OCI-LY3 (cell line): Measurements from ENCODE around the gene LSM12.

Experiments used
- H2AFZ ChIP-seq: fragments of 200-600, 300-600 bp; shearing (Covaris generic); 2 replicates; pipeline ENCODE4 v1.6.0; 2014; ENCODE audit warnings: antibody characterized with exemption, low read depth, low read length
- H3K27ac ChIP-seq: fragments of 200-600, 300-600 bp; sonication (generic); 2 replicates; pipeline ENCODE4 v1.5.1; 2014; ENCODE audit warnings: mild to moderate bottlenecking, low read length, moderate library complexity, mixed read lengths
- H3K27me3 ChIP-seq: fragments of 200-600, 300-600 bp; sonication (generic); 2 replicates; pipeline ENCODE4 v1.6.1; 2014; ENCODE audit warnings: low read depth, low read length, mixed read lengths
- H3K36me3 ChIP-seq: fragments of 200-600, 300-600 bp; sonication (generic); replicated peaks from 2 replicates; pipeline ENCODE3; 2014; ENCODE audit warnings: low read depth, low read length, mixed read lengths
- H3K4me1 ChIP-seq: fragments of 300-600, 200-600 bp; sonication (generic); 2 replicates; pipeline ENCODE4 v1.6.1; 2014; ENCODE audit warnings: low read length, mixed read lengths
- H3K4me2 ChIP-seq: fragments of 200-600, 300-600 bp; sonication (generic); 2 replicates; pipeline ENCODE4 v1.6.1; 2014; ENCODE audit warnings: low read length, mixed read lengths
- H3K4me3 ChIP-seq: fragments of 300-600, 200-600 bp; sonication (generic); 2 replicates; pipeline ENCODE4 v1.5.1; 2014; ENCODE audit warnings: antibody characterized with exemption, mild to moderate bottlenecking, low read length, moderate library complexity
- H3K79me2 ChIP-seq: fragments of 300-600, 200-600 bp; shearing (Covaris generic); 2 replicates; pipeline ENCODE4 v1.6.1; 2014; ENCODE audit warnings: mild to moderate bottlenecking, low read length, mixed read lengths
- H3K9ac ChIP-seq: fragments of 300-600, 200-600 bp; shearing (Covaris generic); 2 replicates; pipeline ENCODE4 v1.6.0; 2014; ENCODE audit warnings: mild to moderate bottlenecking, low read length, moderate library complexity
- H3K9me3 ChIP-seq: fragments of 200-600, 300-600 bp; shearing (Covaris generic); 2 replicates; pipeline ENCODE4 v1.6.1; 2014; ENCODE audit warnings: low read length, mixed read lengths; ENCODE audit not compliant: insufficient read depth
- H4K20me1 ChIP-seq: fragments of 200-600, 300-600 bp; sonication (generic); 2 replicates; pipeline ENCODE4 v1.6.1; 2016; ENCODE audit warnings: low read length, mixed read lengths; ENCODE audit not compliant: insufficient read depth
- CTCF ChIP-seq: fragments of 200-600, 300-600 bp; sonication (generic); IDR thresholded peaks from 2 replicates; pipeline ENCODE4 v1.5.1; 2014; ENCODE audit warnings: antibody characterized with exemption, low read length, low read depth
- EZH2phosphoT487 ChIP-seq: fragments of 200-600 bp; shearing (Covaris generic); IDR thresholded peaks from 2 replicates; pipeline ENCODE4 v1.6.1; 2018; ENCODE audit warnings: antibody characterized with exemption, mixed run types, low read depth

The LSM12 gene

GRCh38 chr17:44030482-44030881 lies 36.0 kb downstream of the LSM12 start:
- Histone ChIP-seq H3K27ac (no peak overlapping the region), H3K4me1 (peaks cover 7% of the 10 kb centered on the region), H3K4me2 (no peak overlapping the region), H3K9me3 (no peaks in the 10 kb centered on the region), H3K4me3 (no peak overlapping the region), H3K79me2 (no peaks in the 10 kb centered on the region), H3K27me3 (no peaks in the 10 kb centered on the region), H4K20me1 (no peaks in the 10 kb centered on the region), H3K9ac (no peak overlapping the region), H3K36me3 (peaks cover 38% of the 10 kb centered on the region), H2AFZ (no peak overlapping the region)
- no peak for TF ChIP-seq CTCF
- TF ChIP-seq EZH2phosphoT487: no peak

GRCh38 chr17:44029736-44030135 lies 36.7 kb downstream of the LSM12 start:
- Histone ChIP-seq H3K9ac (no peak overlapping the region), H3K79me2 (no peaks in the 10 kb centered on the region), H3K4me2 (no peak overlapping the region), H4K20me1 (no peaks in the 10 kb centered on the region), H3K27ac (no peak overlapping the region), H3K9me3 (no peaks in the 10 kb centered on the region), H2AFZ (no peak overlapping the region), H3K36me3 (peaks cover 38% of the 10 kb centered on the region), H3K4me1 (peaks cover 7% of the 10 kb centered on the region), H3K27me3 (no peaks in the 10 kb centered on the region), H3K4me3 (no peak overlapping the region)
- no peak for TF ChIP-seq CTCF
- TF ChIP-seq EZH2phosphoT487: no peak

GRCh38 chr17:44024853-44025252 lies 41.6 kb downstream of the LSM12 start:
- no peak overlapping the region for H3K9ac ChIP-seq
- H3K9me3 ChIP-seq: no peaks in the 10 kb centered on the region
- TF ChIP-seq EZH2phosphoT487: no peak
- no peak for TF ChIP-seq CTCF
- H3K27me3 ChIP-seq: no peaks in the 10 kb centered on the region
- peaks cover 12% of the 10 kb centered on the region for H3K4me1 ChIP-seq
- H3K27ac ChIP-seq: no peak overlapping the region
- H4K20me1 ChIP-seq: 0 out of 2 replicates have a peak, but pooled peaks cover 3% of the 10 kb centered on the region
- no peak overlapping the region for H2AFZ ChIP-seq
- no peak overlapping the region for H3K4me2 ChIP-seq
- H3K79me2 ChIP-seq: no peaks in the 10 kb centered on the region
- H3K36me3 ChIP-seq: peaks cover 14% of the 10 kb centered on the region
- H3K4me3 ChIP-seq: no peak overlapping the region

GRCh38 chr17:44024271-44024663 lies 42.2 kb downstream of the LSM12 start:
- Histone ChIP-seq H2AFZ (no peak overlapping the region), H3K27me3 (no peaks in the 10 kb centered on the region), H3K4me2 (no peak overlapping the region), H3K36me3 (peaks cover 12% of the 10 kb centered on the region), H3K79me2 (no peaks in the 10 kb centered on the region), H3K4me3 (no peak overlapping the region), H3K4me1 (peaks cover 12% of the 10 kb centered on the region), H3K27ac (no peak overlapping the region), H3K9me3 (no peaks in the 10 kb centered on the region), H4K20me1 (0 out of 2 replicates have a peak, but pooled peaks cover 3% of the 10 kb centered on the region), H3K9ac (no peak overlapping the region)
- TF ChIP-seq EZH2phosphoT487 (no peak), CTCF (no peak)
